PFSK-1 (cell line): Measurements from ENCODE around the gene IGF2R.

ENCODE experiments used
- FOXP2 ChIP-seq: optimal IDR thresholded peaks from 2 replicates; pipeline ENCODE3; 2011; ENCODE audit warnings: borderline replicate concordance, control low read depth, inconsistent platforms; ENCODE audit not compliant: insufficient read depth; ENCODE audit errors: extremely low read length, extremely low read depth
- POLR2AphosphoS5 ChIP-seq: IDR thresholded peaks from 2 replicates; pipeline ENCODE4 v1.6.1; 2012; ENCODE audit warnings: low read depth, mild to moderate bottlenecking, control low read depth, low read length, moderate library complexity
- SIN3A ChIP-seq: IDR thresholded peaks from 2 replicates; pipeline ENCODE4 v1.6.1; 2012; ENCODE audit warnings: mild to moderate bottlenecking, low read length, moderate library complexity, borderline replicate concordance; ENCODE audit not compliant: insufficient read depth
- TAF1 ChIP-seq: IDR thresholded peaks from 2 replicates; pipeline ENCODE4 v1.6.1; 2012; ENCODE audit warnings: low read length, control low read depth, borderline replicate concordance; ENCODE audit not compliant: insufficient read depth
- TF ChIP-seq, protein P1 (sequence below), 2 experiments: IDR thresholded peaks; 2 replicates each; pipeline versions ENCODE4 v1.6.1 to v1.8.0; 2011 to 2012; ENCODE audit warnings: low read depth in 2 of 2, low read length in 2 of 2, control low read depth in 1 of 2, inconsistent platforms in 1 of 2, mild to moderate bottlenecking in 1 of 2, moderate library complexity in 1 of 2; ENCODE audit not compliant: insufficient read depth in 1 of 2

The IGF2R gene

DNA sequence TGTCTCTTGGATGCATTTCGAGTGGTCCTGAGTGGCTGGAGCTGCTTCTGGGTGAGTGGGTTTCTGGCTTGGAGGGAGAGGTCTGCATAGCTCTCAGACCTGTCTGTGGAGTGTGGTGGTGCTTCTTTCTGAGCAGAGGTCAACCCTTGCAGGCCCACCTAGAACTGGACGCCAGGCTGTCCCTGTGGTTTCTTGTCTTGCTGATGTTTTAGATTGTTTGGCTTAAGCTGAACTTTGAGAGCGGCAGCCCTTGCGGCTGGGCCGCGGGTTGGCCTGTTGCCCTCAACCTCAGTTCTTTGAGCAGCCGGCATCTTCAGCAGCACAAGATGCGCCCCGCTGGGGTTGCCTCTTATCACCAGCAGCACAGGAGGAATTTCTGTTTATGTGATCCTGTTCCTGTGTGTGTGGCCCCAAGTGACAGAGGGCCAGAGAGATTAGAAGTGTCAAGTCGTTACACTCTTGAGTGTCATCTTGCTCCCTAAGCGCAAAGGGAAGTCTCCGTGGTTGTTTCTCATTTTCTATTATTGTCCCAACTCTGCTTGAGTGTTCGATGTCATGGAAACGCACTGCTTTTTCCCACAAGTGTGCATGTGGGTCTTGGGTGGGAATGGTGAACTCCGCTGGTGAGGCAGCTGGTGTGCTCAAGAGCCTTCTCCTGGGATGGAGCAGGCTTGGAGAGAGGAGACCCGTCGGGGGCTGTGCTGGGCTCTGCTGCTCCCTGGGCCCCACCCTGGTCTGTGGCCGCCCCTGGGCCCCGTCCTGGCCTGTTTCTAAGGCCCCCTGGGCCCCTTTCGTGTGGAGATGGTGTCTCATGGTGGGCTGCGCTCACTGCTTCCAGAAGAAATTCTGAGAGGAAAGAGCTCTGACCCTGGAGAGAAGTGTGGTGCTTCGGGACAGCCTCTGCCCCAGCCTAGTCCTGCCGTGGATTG, 132.7 kb downstream of the IGF2R start:
- TF ChIP-seq POLR2AphosphoS5 = no peak
- no peak for TF ChIP-seq FOXP2
- TF ChIP-seq SIN3A = no peak
- TF ChIP-seq, protein P1, sequence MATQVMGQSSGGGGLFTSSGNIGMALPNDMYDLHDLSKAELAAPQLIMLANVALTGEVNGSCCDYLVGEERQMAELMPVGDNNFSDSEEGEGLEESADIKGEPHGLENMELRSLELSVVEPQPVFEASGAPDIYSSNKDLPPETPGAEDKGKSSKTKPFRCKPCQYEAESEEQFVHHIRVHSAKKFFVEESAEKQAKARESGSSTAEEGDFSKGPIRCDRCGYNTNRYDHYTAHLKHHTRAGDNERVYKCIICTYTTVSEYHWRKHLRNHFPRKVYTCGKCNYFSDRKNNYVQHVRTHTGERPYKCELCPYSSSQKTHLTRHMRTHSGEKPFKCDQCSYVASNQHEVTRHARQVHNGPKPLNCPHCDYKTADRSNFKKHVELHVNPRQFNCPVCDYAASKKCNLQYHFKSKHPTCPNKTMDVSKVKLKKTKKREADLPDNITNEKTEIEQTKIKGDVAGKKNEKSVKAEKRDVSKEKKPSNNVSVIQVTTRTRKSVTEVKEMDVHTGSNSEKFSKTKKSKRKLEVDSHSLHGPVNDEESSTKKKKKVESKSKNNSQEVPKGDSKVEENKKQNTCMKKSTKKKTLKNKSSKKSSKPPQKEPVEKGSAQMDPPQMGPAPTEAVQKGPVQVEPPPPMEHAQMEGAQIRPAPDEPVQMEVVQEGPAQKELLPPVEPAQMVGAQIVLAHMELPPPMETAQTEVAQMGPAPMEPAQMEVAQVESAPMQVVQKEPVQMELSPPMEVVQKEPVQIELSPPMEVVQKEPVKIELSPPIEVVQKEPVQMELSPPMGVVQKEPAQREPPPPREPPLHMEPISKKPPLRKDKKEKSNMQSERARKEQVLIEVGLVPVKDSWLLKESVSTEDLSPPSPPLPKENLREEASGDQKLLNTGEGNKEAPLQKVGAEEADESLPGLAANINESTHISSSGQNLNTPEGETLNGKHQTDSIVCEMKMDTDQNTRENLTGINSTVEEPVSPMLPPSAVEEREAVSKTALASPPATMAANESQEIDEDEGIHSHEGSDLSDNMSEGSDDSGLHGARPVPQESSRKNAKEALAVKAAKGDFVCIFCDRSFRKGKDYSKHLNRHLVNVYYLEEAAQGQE (IDR thresholded peaks at IDR 0.05; ENCODE audit: insufficient read depth in 1 of 2, low read depth in 2 of 2, low read length in 2 of 2) = no peak
- TF ChIP-seq TAF1 = no peak

DNA sequence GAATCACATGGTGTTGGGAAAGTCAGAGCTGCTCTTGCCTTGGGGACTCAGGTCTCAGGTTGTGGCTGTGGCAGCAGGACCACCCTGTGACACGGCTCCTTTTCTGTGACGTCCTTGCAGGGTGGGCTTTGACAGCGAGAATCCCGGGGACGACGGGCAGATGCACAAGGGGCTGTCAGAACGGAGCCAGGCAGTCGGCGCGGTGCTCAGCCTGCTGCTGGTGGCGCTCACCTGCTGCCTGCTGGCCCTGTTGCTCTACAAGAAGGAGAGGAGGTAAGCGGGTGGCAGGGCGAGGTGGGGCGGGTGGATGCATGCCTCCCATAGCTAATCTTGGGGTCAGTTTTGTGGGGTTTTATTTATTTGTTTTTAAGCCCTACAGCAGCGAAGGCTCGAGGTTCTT, 133.5 kb downstream of the IGF2R start:
- TF ChIP-seq SIN3A (no peak), TAF1 (no peak), POLR2AphosphoS5 (no peak), FOXP2 (no peak)
- TF ChIP-seq, protein P1 (IDR thresholded peaks at IDR 0.05; ENCODE audit: insufficient read depth in 1 of 2, low read depth in 2 of 2, low read length in 2 of 2) = no peak

DNA sequence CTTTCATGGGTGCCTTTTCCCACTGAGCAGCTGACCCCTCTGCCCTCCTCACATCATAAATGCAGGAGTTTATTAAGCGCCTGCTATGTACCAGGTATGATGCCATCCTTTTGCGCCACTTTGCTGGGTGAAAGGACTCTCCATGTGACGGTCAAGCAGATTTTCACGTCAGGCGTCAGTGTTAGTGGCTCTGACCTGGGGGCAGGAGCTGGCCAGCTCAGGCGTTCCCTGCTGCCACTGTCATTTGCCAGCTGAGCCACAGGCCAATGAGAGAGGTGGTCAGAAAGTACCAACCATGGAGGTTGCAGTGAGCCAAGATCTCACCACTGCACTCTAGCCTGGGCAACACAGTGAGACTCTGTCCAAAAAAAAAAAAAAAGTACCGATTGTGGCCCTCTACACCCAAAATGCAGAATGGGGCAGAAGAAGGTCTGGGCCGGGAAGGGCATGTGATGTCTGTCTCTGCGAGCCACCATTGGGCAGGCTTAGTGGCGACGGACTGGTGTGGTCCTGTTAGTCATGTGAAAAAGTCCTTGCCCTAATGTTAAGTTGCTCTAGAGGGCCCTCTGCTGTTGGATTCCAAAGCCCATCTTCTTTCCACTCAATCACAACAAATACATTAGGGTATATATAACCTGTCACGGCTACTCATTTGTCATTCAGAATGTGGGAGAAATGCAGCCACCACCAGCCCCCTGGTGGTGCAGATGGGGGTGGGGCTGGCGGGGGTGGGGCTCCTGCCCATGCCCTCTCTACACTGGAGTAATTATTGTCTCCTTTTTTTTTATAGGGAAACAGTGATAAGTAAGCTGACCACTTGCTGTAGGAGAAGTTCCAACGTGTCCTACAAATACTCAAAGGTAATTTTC, 134.3 kb downstream of the IGF2R start:
- no peak for TF ChIP-seq SIN3A
- TF ChIP-seq POLR2AphosphoS5 = no peak
- TF ChIP-seq FOXP2 = no peak
- TF ChIP-seq, protein P1 (IDR thresholded peaks at IDR 0.05; ENCODE audit: insufficient read depth in 1 of 2, low read depth in 2 of 2, low read length in 2 of 2) = no peak
- no peak for TF ChIP-seq TAF1

DNA sequence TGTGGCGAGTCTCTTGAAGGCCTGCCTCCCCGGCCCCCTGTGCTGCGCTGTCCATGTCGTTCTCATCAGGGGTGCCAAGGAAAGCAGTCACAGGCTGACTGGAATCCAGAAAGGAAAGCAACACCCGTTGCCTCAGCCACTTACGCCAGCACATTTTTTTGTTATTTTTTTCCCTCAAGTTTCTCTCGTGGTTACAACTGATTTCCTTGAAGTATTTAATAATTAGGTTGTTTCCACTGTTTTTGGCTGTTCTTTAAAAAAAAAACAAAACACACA, 134.9 kb downstream of the IGF2R start:
- TF ChIP-seq, protein P1 (IDR thresholded peaks at IDR 0.05; ENCODE audit: insufficient read depth in 1 of 2, low read depth in 2 of 2, low read length in 2 of 2) = no peak
- TF ChIP-seq TAF1 (no peak), SIN3A (no peak), FOXP2 (no peak), POLR2AphosphoS5 (no peak)
